ENCODE measurements around the gene KLHL14. TPM values are rescaled to one million over a fixed set of nuclear protein-coding genes. Genes with fewer than 3 reads are reported as not detected.

KLHL14 gene
- total RNA-seq, 1 experiment from 2014 or later, result not detected

GRCh38 chr18:32759611-32760167 is 13.1 kb downstream of the KLHL14 start:
- Mint-ChIP-seq H3K27ac (ENCODE audit: low read depth, unreplicated experiment) (no peak overlapping the region), H3K4me1 (ENCODE audit: insufficient read depth, unreplicated experiment) (no peaks in the 10 kb centered on the region), H3K27me3 (ENCODE audit: insufficient read depth, unreplicated experiment) (peaks cover 100% of the 10 kb centered on the region), H3K36me3 (ENCODE audit: insufficient read depth, unreplicated experiment) (no peaks in the 10 kb centered on the region), H3K9me3 (ENCODE audit: unreplicated experiment) (no peaks in the 10 kb centered on the region), H3K4me3 (ENCODE audit: unreplicated experiment) (no peak overlapping the region)
- no TSS peak for BruUV-seq (replicated peaks)
- CTCF ChIA-PET, result no interaction called here
- no peak for DNase-seq (ENCODE audit: unreplicated experiment)
- intact Hi-C loops (cut with micrococcal nuclease), result no loop called here
- TF ChIP-seq, protein P1, sequence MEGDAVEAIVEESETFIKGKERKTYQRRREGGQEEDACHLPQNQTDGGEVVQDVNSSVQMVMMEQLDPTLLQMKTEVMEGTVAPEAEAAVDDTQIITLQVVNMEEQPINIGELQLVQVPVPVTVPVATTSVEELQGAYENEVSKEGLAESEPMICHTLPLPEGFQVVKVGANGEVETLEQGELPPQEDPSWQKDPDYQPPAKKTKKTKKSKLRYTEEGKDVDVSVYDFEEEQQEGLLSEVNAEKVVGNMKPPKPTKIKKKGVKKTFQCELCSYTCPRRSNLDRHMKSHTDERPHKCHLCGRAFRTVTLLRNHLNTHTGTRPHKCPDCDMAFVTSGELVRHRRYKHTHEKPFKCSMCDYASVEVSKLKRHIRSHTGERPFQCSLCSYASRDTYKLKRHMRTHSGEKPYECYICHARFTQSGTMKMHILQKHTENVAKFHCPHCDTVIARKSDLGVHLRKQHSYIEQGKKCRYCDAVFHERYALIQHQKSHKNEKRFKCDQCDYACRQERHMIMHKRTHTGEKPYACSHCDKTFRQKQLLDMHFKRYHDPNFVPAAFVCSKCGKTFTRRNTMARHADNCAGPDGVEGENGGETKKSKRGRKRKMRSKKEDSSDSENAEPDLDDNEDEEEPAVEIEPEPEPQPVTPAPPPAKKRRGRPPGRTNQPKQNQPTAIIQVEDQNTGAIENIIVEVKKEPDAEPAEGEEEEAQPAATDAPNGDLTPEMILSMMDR (IDR thresholded peaks at IDR 0.05; ENCODE audit: unreplicated experiment), result no peak
- POLR2A ChIA-PET, result no interaction called here

DNA sequence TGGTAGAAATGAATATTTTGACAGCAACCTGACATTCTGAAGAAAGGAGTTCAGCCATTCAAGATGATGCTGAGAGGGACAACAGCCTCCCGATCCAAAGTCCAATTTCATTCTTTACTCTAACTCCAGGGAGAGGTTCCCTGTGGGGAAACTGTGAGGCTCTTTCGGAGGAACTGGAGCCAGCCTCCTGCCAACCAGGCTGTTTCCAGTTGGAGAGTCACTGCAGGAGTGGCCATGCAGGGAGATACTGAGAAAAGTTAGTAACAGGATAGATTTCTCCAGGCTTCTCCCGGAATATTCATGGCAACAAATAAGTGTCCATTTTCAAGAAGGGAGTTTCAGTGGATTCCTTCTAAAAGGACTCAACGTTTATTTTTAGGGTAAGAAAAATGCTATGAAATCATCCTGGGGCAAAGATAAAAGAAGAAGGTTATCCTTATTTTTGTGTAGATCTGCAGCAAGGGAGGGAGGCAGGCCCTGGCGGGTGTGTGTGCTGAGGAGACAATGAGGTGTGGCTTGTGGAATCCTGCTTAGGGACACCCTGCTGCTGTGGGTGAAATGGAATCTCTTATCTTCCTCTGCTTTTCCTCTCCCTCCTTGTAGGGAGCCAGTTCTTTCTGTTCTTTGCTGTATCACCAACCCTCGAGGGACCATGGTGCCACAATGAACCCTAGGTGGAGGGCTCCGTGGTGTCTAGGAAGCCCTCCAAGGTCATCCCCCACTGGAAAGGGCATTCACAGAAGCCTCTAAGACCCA is 18.1 kb downstream of the KLHL14 start:
- no peak for DNase-seq (ENCODE audit: unreplicated experiment)
- H3K4me3 Mint-ChIP-seq (ENCODE audit: unreplicated experiment), result no peak overlapping the region
- H3K4me1 Mint-ChIP-seq (ENCODE audit: insufficient read depth, unreplicated experiment), result no peaks in the 10 kb centered on the region
- H3K27me3 Mint-ChIP-seq (ENCODE audit: insufficient read depth, unreplicated experiment), result peaks cover 97% of the 10 kb centered on the region
- TF ChIP-seq, protein P1 (IDR thresholded peaks at IDR 0.05; ENCODE audit: unreplicated experiment), result no peak
- peaks cover 6% of the 10 kb centered on the region for H3K36me3 Mint-ChIP-seq (ENCODE audit: insufficient read depth, unreplicated experiment)
- intact Hi-C loops (cut with micrococcal nuclease), result no loop called here
- no peak overlapping the region for H3K27ac Mint-ChIP-seq (ENCODE audit: low read depth, unreplicated experiment)
- POLR2A ChIA-PET, result no interaction called here
- CTCF ChIA-PET, result interaction anchor here (0.5 kb wide), 1 partner anchor 10 kb away, joined by 3 read pairs; no protein-coding TSS in a partner anchor
- H3K9me3 Mint-ChIP-seq (ENCODE audit: unreplicated experiment), result no peaks in the 10 kb centered on the region
- BruUV-seq (replicated peaks), result no TSS peak

DNA sequence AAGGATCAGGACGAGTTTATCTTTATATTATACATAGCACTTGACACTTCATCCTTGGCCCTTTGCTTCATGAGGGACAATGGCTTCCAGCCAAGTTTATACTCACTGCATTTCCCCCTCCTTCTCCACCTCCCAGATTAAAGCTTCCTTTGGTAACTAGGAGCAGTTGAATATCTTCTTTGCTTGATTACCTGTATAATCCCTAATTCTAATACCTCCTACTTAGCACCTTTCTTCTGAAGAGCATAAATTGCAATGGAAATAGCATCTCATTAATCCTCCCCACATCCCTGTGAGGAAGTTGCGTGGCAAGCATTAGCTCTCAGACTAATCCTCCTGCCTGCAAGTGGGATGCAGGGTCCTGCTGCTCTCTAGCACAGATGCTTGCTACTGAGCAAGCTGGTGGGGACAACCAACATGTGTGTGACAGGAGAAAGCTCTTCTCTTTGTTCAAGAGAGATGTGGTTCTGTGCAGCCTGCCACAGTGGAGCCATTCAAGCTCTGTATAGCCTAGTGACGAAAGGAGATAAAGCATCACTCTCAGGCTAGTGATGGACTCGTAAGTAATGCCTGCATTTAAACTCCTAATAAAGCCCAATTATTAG is 19.1 kb downstream of the KLHL14 start:
- H3K27ac Mint-ChIP-seq (ENCODE audit: low read depth, unreplicated experiment), result no peak overlapping the region
- BruUV-seq (replicated peaks), result no TSS peak
- POLR2A ChIA-PET, result no interaction called here
- H3K36me3 Mint-ChIP-seq (ENCODE audit: insufficient read depth, unreplicated experiment), result peaks cover 6% of the 10 kb centered on the region
- TF ChIP-seq, protein P1 (IDR thresholded peaks at IDR 0.05; ENCODE audit: unreplicated experiment), result no peak
- no peak overlapping the region for H3K4me3 Mint-ChIP-seq (ENCODE audit: unreplicated experiment)
- CTCF ChIA-PET, result interaction anchor here (0.5 kb wide), 1 partner anchor 9 kb away, joined by 3 read pairs; no protein-coding TSS in a partner anchor
- no peaks in the 10 kb centered on the region for H3K4me1 Mint-ChIP-seq (ENCODE audit: insufficient read depth, unreplicated experiment)
- DNase-seq (ENCODE audit: unreplicated experiment), result no peak
- H3K27me3 Mint-ChIP-seq (ENCODE audit: insufficient read depth, unreplicated experiment), result peaks cover 88% of the 10 kb centered on the region
- intact Hi-C loops (cut with micrococcal nuclease), result no loop called here
- H3K9me3 Mint-ChIP-seq (ENCODE audit: unreplicated experiment), result no peaks in the 10 kb centered on the region

DNA sequence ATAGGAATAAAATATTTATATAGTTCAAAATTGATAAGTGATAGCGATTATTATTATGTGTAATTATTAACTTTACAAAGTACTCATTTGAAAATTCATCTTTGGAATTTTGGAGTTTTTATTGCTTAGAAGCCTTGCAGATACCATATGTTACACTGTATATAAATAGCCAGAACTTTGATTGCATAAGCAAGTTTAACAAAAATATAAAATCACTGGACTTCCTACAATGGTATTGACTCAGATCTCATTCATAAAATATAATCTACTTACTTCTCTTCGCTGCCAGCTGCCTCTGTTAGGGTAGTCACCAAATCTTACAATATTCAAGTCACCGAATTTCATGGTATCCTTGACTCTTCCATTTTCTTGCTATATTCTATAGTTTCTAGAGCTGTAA is 22.5 kb downstream of the KLHL14 start:
- BruUV-seq (replicated peaks), result no TSS peak
- DNase-seq (ENCODE audit: unreplicated experiment), result no peak
- CTCF ChIA-PET, result interaction anchor here (0.6 to 1.1 kb wide), 2 partner anchors 8 to 206 kb away, joined by 3 to 4 read pairs; no protein-coding TSS in a partner anchor
- no peak overlapping the region for H3K27ac Mint-ChIP-seq (ENCODE audit: low read depth, unreplicated experiment)
- no peaks in the 10 kb centered on the region for H3K4me1 Mint-ChIP-seq (ENCODE audit: insufficient read depth, unreplicated experiment)
- no peak overlapping the region for H3K4me3 Mint-ChIP-seq (ENCODE audit: unreplicated experiment)
- intact Hi-C loops (cut with micrococcal nuclease), result no loop called here
- TF ChIP-seq, protein P1 (IDR thresholded peaks at IDR 0.05; ENCODE audit: unreplicated experiment), result no peak
- peaks cover 6% of the 10 kb centered on the region for H3K36me3 Mint-ChIP-seq (ENCODE audit: insufficient read depth, unreplicated experiment)
- peaks cover 64% of the 10 kb centered on the region for H3K27me3 Mint-ChIP-seq (ENCODE audit: insufficient read depth, unreplicated experiment)
- H3K9me3 Mint-ChIP-seq (ENCODE audit: unreplicated experiment), result no peaks in the 10 kb centered on the region
- POLR2A ChIA-PET, result no interaction called here
